Activated CD4-positive, alpha-beta T cell treated with anti-CD3 and anti-CD28 coated beads for 48 hours (primary cell): Measurements from ENCODE around the gene DNASE1L2.

Experiments
- DNase-seq: peaks from one replicate; pipeline ENCODE4 v3.0.0-alpha.2; 2020

DNASE1L2 gene

GRCh38 chr16:2204416-2205103 lies 31.7 kb upstream of the DNASE1L2 start:
- no peak for DNase-seq

- peak; percentile 89 for DNase-seq
Observed at GRCh38 chr16:2205104-2205966, 30.9 kb upstream of the DNASE1L2 start, which contains the start of gene MLST8. Gene MLST8 (plus strand): TSS chr16:2205454. CDS start chr16:2206086, 632 bp downstream.

GRCh38 chr16:2205967-2206313 lies 30.3 kb upstream of the DNASE1L2 start:
- DNase-seq, result no peak

- DNase-seq, result no peak
Observed at GRCh38 chr16:2206420-2206779, 29.8 kb upstream of the DNASE1L2 start.

- DNase-seq, result no peak
Observed at GRCh38 chr16:2206780-2207433, 29.3 kb upstream of the DNASE1L2 start.

- DNase-seq, result no peak
Observed at GRCh38 chr16:2207872-2208271, 28.4 kb upstream of the DNASE1L2 start.

GRCh38 chr16:2208308-2208707 lies 27.9 kb upstream of the DNASE1L2 start:
- DNase-seq, result no peak

- no peak for DNase-seq
Observed at GRCh38 chr16:2208772-2209171, 27.5 kb upstream of the DNASE1L2 start.

GRCh38 chr16:2209258-2210008 lies 26.8 kb upstream of the DNASE1L2 start:
- no peak for DNase-seq

- DNase-seq, result no peak
Observed at GRCh38 chr16:2210009-2210332, 26.3 kb upstream of the DNASE1L2 start.

GRCh38 chr16:2210386-2211365 lies 25.6 kb upstream of the DNASE1L2 start, which contains the start of gene BRICD5:
Gene BRICD5 (minus strand): TSS chr16:2210863. CDS start chr16:2210833, 30 bp downstream.
- no peak for DNase-seq

GRCh38 chr16:2211923-2212347 lies 24.3 kb upstream of the DNASE1L2 start:
- no peak for DNase-seq

GRCh38 chr16:2212362-2213324 lies 23.6 kb upstream of the DNASE1L2 start:
- DNase-seq, result no peak

GRCh38 chr16:2213817-2214718 lies 22.2 kb upstream of the DNASE1L2 start:
- DNase-seq, result no peak

- no peak for DNase-seq
Observed at GRCh38 chr16:2214719-2214968, 21.6 kb upstream of the DNASE1L2 start, which contains the start of gene PGP. Gene PGP (minus strand): TSS chr16:2214840. CDS start chr16:2214777, 63 bp downstream.

- no peak for DNase-seq
Observed at GRCh38 chr16:2216330-2216729, 19.9 kb upstream of the DNASE1L2 start.

- peak; percentile 100 for DNase-seq
Observed at GRCh38 chr16:2223221-2223941, 12.9 kb upstream of the DNASE1L2 start, which contains the start of gene E4F1. Gene E4F1 (plus strand): TSS chr16:2223591. CDS start chr16:2223614, 23 bp downstream.

GRCh38 chr16:2223942-2224486 lies 12.2 kb upstream of the DNASE1L2 start:
- peak; percentile 48 for DNase-seq
